ENCODE measurements around the gene KCND3. TPM values are rescaled to one million over a fixed set of nuclear protein-coding genes. Genes with fewer than 3 reads are reported as not detected.

KCND3 gene
- total RNA-seq, 3 donors from 2014 or later (not counting 1 experiment from before 2014, with no cell fraction given), result 0.07 to 0.16 TPM; not detected in 1

GRCh38 chr1:111851552-111851951 is 137.9 kb downstream of the KCND3 start:
- Histone ChIP-seq H3K27me3 (ENCODE audit: control insufficient read depth, insufficient read depth, low read length) (no peaks in the 10 kb centered on the region), H3K36me3 (ENCODE audit: control insufficient read depth, insufficient read depth, low read length) (no peaks in the 10 kb centered on the region), H3K4me3 (ENCODE audit: low read length) (no peak overlapping the region), H3K4me1 (ENCODE audit: control insufficient read depth, insufficient read depth, low read length) (no peaks in the 10 kb centered on the region), H3K9me3 (ENCODE audit: control insufficient read depth, insufficient read depth, low read length) (no peaks in the 10 kb centered on the region), H3K27ac (ENCODE audit: low read length) (no peak overlapping the region)
- Mint-ChIP-seq H3K27me3 (ENCODE audit: low read depth in 2 of 2) (peaks cover 16 to 43% of the 10 kb centered on the region in 2 donors), H3K9me3 (no peaks in the 10 kb centered on the region), H3K27ac (no peak overlapping the region), H3K36me3 (no peaks in the 10 kb centered on the region), H3K4me1 (no peaks in the 10 kb centered on the region), H3K4me3 (no peak overlapping the region)
- intact Hi-C loops (cut with micrococcal nuclease), result no loop called here
- TF ChIP-seq CTCF (IDR thresholded peaks at IDR 0.05), result no peak
- ATAC-seq, result no peak
- 52% methylated on average over 6 of the region's 6 CpGs for WGBS (ENCODE audit: insufficient coverage)
- no peak for DNase-seq

GRCh38 chr1:111850109-111850508 is 139.4 kb downstream of the KCND3 start:
- Mint-ChIP-seq H3K27ac (no peak overlapping the region), H3K27me3 (ENCODE audit: low read depth in 2 of 2) (peaks cover 22 to 50% of the 10 kb centered on the region in 2 donors), H3K36me3 (no peaks in the 10 kb centered on the region), H3K4me1 (no peaks in the 10 kb centered on the region), H3K4me3 (no peak overlapping the region), H3K9me3 (no peaks in the 10 kb centered on the region)
- DNase-seq (no peak), ATAC-seq (no peak)
- Histone ChIP-seq H3K36me3 (ENCODE audit: control insufficient read depth, insufficient read depth, low read length) (no peaks in the 10 kb centered on the region), H3K4me3 (ENCODE audit: low read length) (no peak overlapping the region), H3K4me1 (ENCODE audit: control insufficient read depth, insufficient read depth, low read length) (no peaks in the 10 kb centered on the region), H3K27ac (ENCODE audit: low read length) (no peak overlapping the region), H3K9me3 (ENCODE audit: control insufficient read depth, insufficient read depth, low read length) (no peaks in the 10 kb centered on the region), H3K27me3 (ENCODE audit: control insufficient read depth, insufficient read depth, low read length) (no peaks in the 10 kb centered on the region)
- WGBS (ENCODE audit: insufficient coverage), result 82% methylated on average over 2 of the region's 2 CpGs
- intact Hi-C loops (cut with micrococcal nuclease), result no loop called here
- no peak for TF ChIP-seq CTCF (IDR thresholded peaks at IDR 0.05)

- DNase-seq (no peak), ATAC-seq (no peak)
- WGBS (ENCODE audit: insufficient coverage), result 77% methylated on average over 7 of the region's 7 CpGs
- Histone ChIP-seq H3K4me1 (ENCODE audit: control insufficient read depth, insufficient read depth, low read length) (no peaks in the 10 kb centered on the region), H3K9me3 (ENCODE audit: control insufficient read depth, insufficient read depth, low read length) (no peaks in the 10 kb centered on the region), H3K4me3 (ENCODE audit: low read length) (no peak overlapping the region), H3K27ac (ENCODE audit: low read length) (no peak overlapping the region), H3K36me3 (ENCODE audit: control insufficient read depth, insufficient read depth, low read length) (no peaks in the 10 kb centered on the region), H3K27me3 (ENCODE audit: control insufficient read depth, insufficient read depth, low read length) (no peaks in the 10 kb centered on the region)
- Mint-ChIP-seq H3K27me3 (ENCODE audit: low read depth in 2 of 2) (peaks cover 29 to 61% of the 10 kb centered on the region in 2 donors), H3K4me1 (no peaks in the 10 kb centered on the region), H3K36me3 (no peaks in the 10 kb centered on the region), H3K4me3 (no peak overlapping the region), H3K27ac (no peak overlapping the region), H3K9me3 (no peaks in the 10 kb centered on the region)
- no peak for TF ChIP-seq CTCF (IDR thresholded peaks at IDR 0.05)
- intact Hi-C loops (cut with micrococcal nuclease), result no loop called here
Observed at GRCh38 chr1:111848852-111849545, 140.5 kb downstream of the KCND3 start.

GRCh38 chr1:111847466-111847865 is 142.0 kb downstream of the KCND3 start:
- ATAC-seq (no peak), DNase-seq (no peak)
- no peak for TF ChIP-seq CTCF (IDR thresholded peaks at IDR 0.05)
- Mint-ChIP-seq H3K4me3 (no peak overlapping the region), H3K27me3 (ENCODE audit: low read depth in 2 of 2) (peaks cover 27 to 51% of the 10 kb centered on the region in 2 donors), H3K36me3 (no peaks in the 10 kb centered on the region), H3K27ac (no peak overlapping the region), H3K9me3 (no peaks in the 10 kb centered on the region), H3K4me1 (no peaks in the 10 kb centered on the region)
- Histone ChIP-seq H3K27ac (ENCODE audit: low read length) (no peak overlapping the region), H3K27me3 (ENCODE audit: control insufficient read depth, insufficient read depth, low read length) (no peaks in the 10 kb centered on the region), H3K36me3 (ENCODE audit: control insufficient read depth, insufficient read depth, low read length) (no peaks in the 10 kb centered on the region), H3K4me1 (ENCODE audit: control insufficient read depth, insufficient read depth, low read length) (no peaks in the 10 kb centered on the region), H3K9me3 (ENCODE audit: control insufficient read depth, insufficient read depth, low read length) (no peaks in the 10 kb centered on the region), H3K4me3 (ENCODE audit: low read length) (no peak overlapping the region)
- 89% methylated on average over 10 of the region's 10 CpGs for WGBS (ENCODE audit: insufficient coverage)
- intact Hi-C loops (cut with micrococcal nuclease), result no loop called here

Measured in natural killer cell (primary cell).